HUES64 (cell line): ENCODE data around the gene TMA7B.

ENCODE experiments used
- H3K27ac ChIP-seq: 2 replicates; pipeline ENCODE4 v1.7.0; 2013; ENCODE audit warnings: low read depth, low read length, inconsistent platforms
- H3K27me3 ChIP-seq: 2 replicates; pipeline ENCODE4 v1.6.1; 2013; ENCODE audit warnings: mild to moderate bottlenecking, low read length; ENCODE audit not compliant: insufficient read depth
- H3K36me3 ChIP-seq: 2 replicates; pipeline ENCODE4 v1.6.1; 2013; ENCODE audit warnings: mild to moderate bottlenecking, low read length; ENCODE audit not compliant: insufficient read depth
- H3K4me1 ChIP-seq: 2 replicates; pipeline ENCODE4 v1.6.1; 2013; ENCODE audit warnings: mild to moderate bottlenecking, low read length, moderate library complexity; ENCODE audit not compliant: insufficient read depth
- H3K4me3 ChIP-seq: 2 replicates; pipeline ENCODE4 v1.5.1; 2013; ENCODE audit warnings: mild to moderate bottlenecking, low read length, moderate library complexity
- H3K9ac ChIP-seq: 2 replicates; pipeline ENCODE4 v1.6.1; 2013; ENCODE audit warnings: mild to moderate bottlenecking, low read depth, low read length
- H3K9me3 ChIP-seq: 2 replicates; pipeline ENCODE4 v1.6.1; 2013; ENCODE audit warnings: low read depth, low read length; ENCODE audit not compliant: insufficient read depth
- WGBS: fragments of 150-250, 120-280 bp; methylation state at CpG from one replicate; pipeline ENCODE4 v1.1.7; 2013; ENCODE audit warnings: missing lambda C conversion rate; 5-methylcytosine and 5-hydroxymethylcytosine counted together

TMA7B gene

DNA sequence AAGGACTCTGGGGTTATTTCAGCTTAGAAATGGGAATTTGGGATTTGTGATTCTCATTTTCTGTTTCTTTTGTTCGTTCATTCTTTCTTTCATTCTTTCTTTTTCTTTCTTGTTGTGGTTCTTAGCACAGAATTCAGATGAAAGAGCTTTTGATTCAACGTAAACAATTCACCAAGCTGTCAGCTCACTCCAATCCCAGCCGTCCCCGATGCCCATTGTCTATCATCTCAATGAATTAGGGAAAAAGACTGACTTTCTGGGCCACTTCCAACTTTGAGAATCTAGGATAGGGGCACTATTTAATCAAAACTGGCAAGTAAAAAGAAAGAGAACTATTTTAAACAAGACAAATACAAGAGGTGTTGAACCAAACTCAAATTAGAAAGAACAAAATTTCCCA lies 25.1 kb upstream of the TMA7B start:
- H3K36me3 ChIP-seq: no peaks in the 10 kb centered on the region
- H3K27ac ChIP-seq: no peak overlapping the region
- 71% methylated on average over 3 of the region's 4 CpGs for WGBS
- H3K4me3 ChIP-seq: no peak overlapping the region
- H3K9ac ChIP-seq: no peak overlapping the region
- H3K27me3 ChIP-seq: no peaks in the 10 kb centered on the region
- no peaks in the 10 kb centered on the region for H3K9me3 ChIP-seq
- H3K4me1 ChIP-seq: peaks cover 26% of the 10 kb centered on the region

DNA sequence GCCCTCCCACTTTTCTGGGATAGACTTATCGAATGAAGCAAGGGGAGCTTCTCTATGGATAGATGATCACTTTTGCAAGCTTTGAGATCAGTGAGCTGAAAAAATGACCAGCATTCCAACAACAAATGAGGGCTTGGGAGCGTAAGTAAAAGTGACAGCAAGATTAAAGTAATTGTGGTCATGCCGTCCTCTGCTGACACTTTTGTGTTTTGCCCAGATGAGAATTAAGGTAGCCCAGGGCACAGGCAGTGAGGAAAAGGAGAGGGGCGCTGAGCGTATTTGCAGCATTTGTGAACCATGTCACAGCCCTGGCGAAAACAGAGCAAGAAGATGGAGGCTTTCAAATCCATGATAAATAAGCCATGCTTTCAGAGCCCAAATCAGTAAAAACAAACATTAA lies 24.6 kb upstream of the TMA7B start:
- 87% methylated on average over 6 of the region's 6 CpGs for WGBS
- no peak overlapping the region for H3K4me3 ChIP-seq
- H3K9me3 ChIP-seq: no peaks in the 10 kb centered on the region
- no peak overlapping the region for H3K9ac ChIP-seq
- no peak overlapping the region for H3K27ac ChIP-seq
- H3K36me3 ChIP-seq: no peaks in the 10 kb centered on the region
- H3K27me3 ChIP-seq: no peaks in the 10 kb centered on the region
- peaks cover 31% of the 10 kb centered on the region for H3K4me1 ChIP-seq

DNA sequence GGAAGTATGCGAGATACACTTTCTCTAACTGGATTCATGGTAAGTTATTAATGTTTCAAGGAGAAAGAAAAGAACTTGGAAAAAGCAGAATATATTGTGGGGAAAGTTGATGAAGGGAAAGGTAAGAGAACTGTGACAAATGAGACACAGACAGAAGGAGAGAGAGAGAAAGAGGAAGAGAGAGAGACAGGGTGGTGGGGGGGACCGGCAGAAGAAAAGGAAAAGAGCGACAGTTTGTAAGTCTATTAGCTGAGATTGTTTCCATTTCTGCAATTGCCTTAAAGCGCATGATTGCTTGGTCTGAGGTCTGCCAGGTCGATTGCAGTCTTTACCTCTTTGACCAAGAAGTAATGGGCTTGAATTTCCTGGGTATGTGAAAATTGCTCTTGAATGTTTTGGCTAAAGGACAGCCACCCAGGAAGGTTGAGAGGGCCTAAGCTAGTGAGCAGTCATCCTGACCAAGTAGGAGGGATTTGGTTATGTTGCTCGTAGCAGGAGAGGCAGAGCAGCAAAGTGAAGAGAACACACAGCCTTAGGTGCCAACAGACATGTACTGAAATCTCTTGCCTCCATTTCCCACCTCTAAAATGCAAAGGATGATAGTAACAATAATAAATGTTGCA lies 23.6 kb upstream of the TMA7B start:
- no peaks in the 10 kb centered on the region for H3K9me3 ChIP-seq
- no peak overlapping the region for H3K4me3 ChIP-seq
- no peak overlapping the region for H3K9ac ChIP-seq
- H3K4me1 ChIP-seq: peaks cover 42% of the 10 kb centered on the region
- no peaks in the 10 kb centered on the region for H3K27me3 ChIP-seq
- no peaks in the 10 kb centered on the region for H3K36me3 ChIP-seq
- no peak overlapping the region for H3K27ac ChIP-seq
- 79% methylated on average over 6 of the region's 6 CpGs for WGBS

- Histone ChIP-seq H3K27me3 (no peaks in the 10 kb centered on the region), H3K9me3 (no peaks in the 10 kb centered on the region), H3K9ac (no peak overlapping the region), H3K27ac (no peak overlapping the region), H3K4me1 (peaks cover 50% of the 10 kb centered on the region), H3K4me3 (no peak overlapping the region), H3K36me3 (no peaks in the 10 kb centered on the region)
- 97% methylated on average over 3 of the region's 3 CpGs for WGBS
Measured at GRCh38 chr22:39937906-39938305, 22.3 kb upstream of the TMA7B start.

DNA sequence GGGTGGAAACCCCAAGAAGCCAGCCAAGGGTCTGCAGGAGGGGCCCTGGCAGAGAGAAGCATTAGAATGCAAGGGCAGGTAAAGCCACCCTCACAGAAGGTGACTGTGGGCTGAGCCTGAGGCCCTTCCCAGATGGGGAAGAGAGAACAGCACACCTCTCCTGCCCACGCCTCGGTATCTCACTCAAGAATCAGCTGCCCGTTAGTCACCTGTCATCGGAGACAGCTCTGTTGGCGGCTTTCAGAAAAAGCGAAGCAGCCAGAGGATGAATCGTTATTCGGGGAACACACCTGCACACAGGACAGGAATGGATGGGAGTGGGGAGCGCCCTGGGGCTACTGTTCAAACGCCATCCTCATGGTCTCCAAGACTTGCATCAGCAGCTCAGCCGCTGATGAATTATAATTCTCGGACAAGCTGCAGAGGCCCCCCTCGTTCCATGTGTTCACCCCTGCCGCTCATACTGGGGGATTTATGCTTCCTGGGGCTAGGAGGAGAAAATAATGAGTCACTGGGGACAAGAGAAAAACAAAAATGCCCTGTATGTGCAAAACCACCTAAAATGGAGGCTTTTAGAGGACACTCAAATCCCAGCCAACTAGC lies 21.6 kb upstream of the TMA7B start:
- H3K27ac ChIP-seq: no peak overlapping the region
- no peak overlapping the region for H3K9ac ChIP-seq
- H3K9me3 ChIP-seq: no peaks in the 10 kb centered on the region
- H3K4me1 ChIP-seq: peaks cover 50% of the 10 kb centered on the region
- 93% methylated on average over 14 of the region's 14 CpGs for WGBS
- H3K27me3 ChIP-seq: no peaks in the 10 kb centered on the region
- H3K36me3 ChIP-seq: no peaks in the 10 kb centered on the region
- H3K4me3 ChIP-seq: no peak overlapping the region

DNA sequence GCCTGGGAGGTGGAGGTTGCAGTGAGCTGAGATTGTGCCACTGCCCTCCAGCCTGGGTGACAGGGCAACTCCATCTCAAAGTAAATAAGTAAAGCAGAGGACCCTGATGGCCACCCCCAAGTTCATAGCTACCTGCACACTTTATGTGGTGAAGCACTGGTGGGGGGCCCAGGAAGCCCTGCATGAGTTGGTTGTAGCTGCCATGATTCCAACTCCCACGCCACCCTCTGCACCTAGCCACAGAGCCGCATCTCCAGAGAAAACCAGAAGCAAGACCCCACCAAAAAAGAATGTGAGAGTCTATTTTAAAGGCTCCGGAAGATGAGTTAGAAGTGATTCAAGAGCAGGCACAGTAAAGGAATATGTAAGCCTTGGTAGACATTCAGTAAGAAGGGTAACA lies 20.4 kb upstream of the TMA7B start:
- no peak overlapping the region for H3K4me3 ChIP-seq
- H3K9me3 ChIP-seq: no peaks in the 10 kb centered on the region
- no peaks in the 10 kb centered on the region for H3K27me3 ChIP-seq
- WGBS: 99% methylated on average over 3 of the region's 3 CpGs
- H3K4me1 ChIP-seq: peaks cover 53% of the 10 kb centered on the region
- H3K27ac ChIP-seq: no peak overlapping the region
- no peaks in the 10 kb centered on the region for H3K36me3 ChIP-seq
- H3K9ac ChIP-seq: no peak overlapping the region

DNA sequence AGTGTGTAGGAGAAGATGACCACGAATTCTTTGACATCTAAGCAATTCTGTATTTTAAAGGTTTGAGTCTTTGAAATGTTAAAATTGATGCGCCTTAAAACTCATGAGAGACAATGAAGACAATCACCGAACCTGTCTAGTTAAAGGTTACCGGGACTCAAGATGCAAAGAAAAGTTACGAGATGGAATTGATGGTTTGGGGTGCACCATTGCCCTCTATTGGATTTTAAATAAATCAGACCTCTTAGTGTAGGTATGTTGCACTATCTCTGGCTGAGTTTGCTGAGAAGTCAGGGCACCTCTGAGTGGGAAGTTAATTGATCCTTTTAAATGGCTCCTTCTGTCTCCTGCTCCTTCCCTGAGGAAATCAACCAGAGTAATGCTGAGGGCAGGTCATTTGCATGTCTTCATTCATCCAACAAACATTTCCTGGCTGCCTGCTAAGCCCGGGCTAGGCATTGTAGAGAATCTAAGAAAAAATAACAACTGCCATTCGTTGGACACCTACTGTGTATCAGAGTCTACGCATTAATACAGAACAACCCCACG lies 19.4 kb upstream of the TMA7B start:
- Histone ChIP-seq H3K4me1 (peaks cover 52% of the 10 kb centered on the region), H3K36me3 (no peaks in the 10 kb centered on the region), H3K27me3 (no peaks in the 10 kb centered on the region), H3K27ac (no peak overlapping the region), H3K9ac (no peak overlapping the region), H3K9me3 (no peaks in the 10 kb centered on the region), H3K4me3 (no peak overlapping the region)
- 51% methylated on average over 9 of the region's 9 CpGs for WGBS

DNA sequence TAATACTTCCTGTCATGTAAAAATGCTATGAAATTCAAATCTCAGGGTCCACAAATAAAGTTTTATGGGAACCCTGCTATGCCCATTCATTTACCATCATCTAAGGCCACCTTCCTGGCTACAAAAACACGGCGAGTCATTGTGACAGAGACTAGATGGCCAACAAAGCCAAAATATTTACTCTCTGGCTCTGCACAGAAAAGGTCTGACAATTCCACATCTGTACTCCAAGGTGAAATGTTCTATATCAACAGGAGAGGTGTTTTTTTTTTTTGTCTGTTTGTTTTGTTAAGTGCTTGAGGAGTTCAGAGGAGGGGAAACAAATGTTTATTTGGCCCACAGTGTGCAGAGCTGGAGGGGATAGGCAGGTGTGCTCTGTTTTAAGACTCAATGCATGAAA lies 18.6 kb upstream of the TMA7B start:
- Histone ChIP-seq H3K27me3 (no peaks in the 10 kb centered on the region), H3K4me3 (no peak overlapping the region), H3K4me1 (peaks cover 54% of the 10 kb centered on the region), H3K9me3 (no peaks in the 10 kb centered on the region), H3K36me3 (no peaks in the 10 kb centered on the region), H3K9ac (no peak overlapping the region), H3K27ac (no peak overlapping the region)
- 89% methylated on average over 2 of the region's 2 CpGs for WGBS

- 89% methylated on average over 8 of the region's 8 CpGs for WGBS
- Histone ChIP-seq H3K27me3 (no peaks in the 10 kb centered on the region), H3K27ac (no peak overlapping the region), H3K4me3 (no peak overlapping the region), H3K36me3 (no peaks in the 10 kb centered on the region), H3K9me3 (no peaks in the 10 kb centered on the region), H3K4me1 (peaks cover 58% of the 10 kb centered on the region), H3K9ac (no peak overlapping the region)
Measured at GRCh38 chr22:39942439-39943230, 17.6 kb upstream of the TMA7B start.

DNA sequence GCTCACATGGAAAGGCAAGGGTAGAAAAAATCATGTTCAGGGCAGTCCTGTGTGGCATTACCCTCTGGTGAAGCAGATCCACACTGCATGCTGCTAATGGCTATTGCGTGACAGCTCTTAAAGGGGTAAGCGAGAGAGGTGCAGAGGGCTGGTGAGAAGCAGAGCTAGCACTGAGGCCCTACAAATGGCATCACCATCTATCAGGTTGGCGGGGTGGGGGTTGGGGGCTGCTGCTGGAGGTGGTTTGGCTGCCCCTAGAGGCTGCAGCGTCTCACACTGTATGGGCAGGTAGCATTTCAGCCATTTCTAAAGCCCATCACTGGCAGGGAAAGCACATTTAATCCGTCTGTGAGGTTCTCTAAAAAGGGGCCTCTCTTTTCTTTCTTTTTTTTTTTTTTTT lies 16.9 kb upstream of the TMA7B start:
- peaks cover 58% of the 10 kb centered on the region for H3K4me1 ChIP-seq
- H3K4me3 ChIP-seq: no peak overlapping the region
- H3K9me3 ChIP-seq: no peaks in the 10 kb centered on the region
- H3K27ac ChIP-seq: no peak overlapping the region
- H3K36me3 ChIP-seq: no peaks in the 10 kb centered on the region
- WGBS: 42% methylated on average over 5 of the region's 5 CpGs
- no peaks in the 10 kb centered on the region for H3K27me3 ChIP-seq
- H3K9ac ChIP-seq: no peak overlapping the region
